ENCODE measurements around the gene RIPOR1. TPM values are rescaled to one million over a fixed set of nuclear protein-coding genes. Genes with fewer than 3 reads are reported as not detected.

Gene RIPOR1
- total and polyA plus RNA-seq, 2 of the 4 experiments (the other 2 are of a cell fraction): 9.5 to 41.3 TPM

GRCh38 chr16:67544844-67545664 lies 16.4 kb downstream of the RIPOR1 start (continued):
- TF ChIP-seq CEBPB (IDR thresholded peaks at IDR 0.05; ENCODE audit: low read depth, low read length): no peak

DNA sequence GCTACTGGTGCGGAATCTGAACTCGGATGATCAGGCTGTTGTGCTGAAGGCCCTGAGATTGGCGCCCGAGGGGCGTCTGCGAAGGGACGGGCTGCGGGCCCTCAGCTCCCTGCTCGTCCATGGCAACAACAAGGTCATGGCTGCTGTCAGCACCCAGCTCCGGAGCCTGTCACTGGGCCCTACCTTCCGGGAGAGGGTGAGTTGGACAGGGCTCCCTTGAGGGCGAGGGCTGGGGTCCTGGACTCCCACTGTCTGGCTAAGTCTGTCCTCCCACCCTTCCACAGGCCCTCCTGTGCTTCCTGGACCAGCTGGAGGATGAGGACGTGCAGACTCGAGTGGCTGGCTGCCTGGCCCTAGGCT lies 17.0 kb downstream of the RIPOR1 start:
- H2BK120ac ChIP-seq (ENCODE audit: low read depth, low read length): no peak overlapping the region
- H3K56ac ChIP-seq (ENCODE audit: extremely low read depth, insufficient read depth, low read length): no peak overlapping the region
- H2BK5ac ChIP-seq (ENCODE audit: low read depth, low read length, poor library complexity, severe bottlenecking): no peak overlapping the region
- H3K4me1 ChIP-seq (ENCODE audit: control insufficient read depth, insufficient read depth, low read length): no peaks in the 10 kb centered on the region
- no peak overlapping the region for H4K5ac ChIP-seq (ENCODE audit: low read depth, low read length)
- no peaks in the 10 kb centered on the region for H3K9me3 ChIP-seq (ENCODE audit: control insufficient read depth, insufficient read depth, low read length)
- H4K20me1 ChIP-seq (ENCODE audit: insufficient read depth, low read length): peaks cover 60% of the 10 kb centered on the region
- no peak overlapping the region for H2AK5ac ChIP-seq (ENCODE audit: low read depth, low read length)
- H4K8ac ChIP-seq (ENCODE audit: low read depth in 2 of 2, low read length in 2 of 2): no peak overlapping the region
- intact Hi-C loops (cut with micrococcal nuclease) (no loop called here), in situ Hi-C loops (cut with MboI; ENCODE audit: low sequenced_read_pairs) (loop anchor here (25.0 kb wide), 1 partner anchor 392 kb away; the partner anchor contains the start of genes CTRL, LCAT and PSMB10), dilution Hi-C loops (cut with HindIII; ENCODE audit: low sequenced_read_pairs, unreplicated experiment) (no loop called here)
- no peak overlapping the region for H2AFZ ChIP-seq (replicated peaks; ENCODE audit: low read length, poor library complexity)
- H3K4me3 ChIP-seq (ENCODE audit: insufficient read depth, low read depth, low read length): no peak overlapping the region
- BruUV-seq (replicated peaks): no TSS peak
- DNase-seq (no peak), ATAC-seq (ENCODE audit: low read depth) (no peak)
- H3K36me3 ChIP-seq (ENCODE audit: control insufficient read depth, insufficient read depth, low read length): peaks cover 73% of the 10 kb centered on the region
- no peak overlapping the region for H2BK20ac ChIP-seq (ENCODE audit: low read depth, low read length)
- no peak overlapping the region for H4K91ac ChIP-seq (ENCODE audit: insufficient read depth, low read depth, low read length)
- H3K9me1 ChIP-seq (ENCODE audit: insufficient read depth, low read length): peaks cover 15% of the 10 kb centered on the region
- H3K18ac ChIP-seq (ENCODE audit: low read depth, low read length): no peak overlapping the region
- no peak overlapping the region for H3K4me2 ChIP-seq (ENCODE audit: low read depth, low read length)
- POLR2A ChIA-PET (ENCODE audit: unreplicated experiment): no interaction called here
- no peak overlapping the region for H3K14ac ChIP-seq (replicated peaks; ENCODE audit: low read depth, low read length)
- H3K9ac ChIP-seq (ENCODE audit: low read depth, low read length): no peak overlapping the region
- no peaks in the 10 kb centered on the region for H3K27me3 ChIP-seq (ENCODE audit: control insufficient read depth, insufficient read depth, low read length)
- H3K27ac ChIP-seq (ENCODE audit: insufficient read depth, low read length): no peak overlapping the region
- CTCF ChIA-PET: no interaction called here
- WGBS, 2 experiments (ENCODE audit: extremely low coverage in 2 of 2, insufficient read length in 1 of 2): 88% methylated on average over 5 of the region's 14 CpGs; no CpG with 5 or more reads in 1 of the 2 experiments
- no peak overlapping the region for H3K23ac ChIP-seq (ENCODE audit: low read depth, low read length)
- H2AK9ac ChIP-seq (replicated peaks; ENCODE audit: low read depth, low read length, poor library complexity): no peak overlapping the region
- H3K4ac ChIP-seq (ENCODE audit: low read depth, low read length): no peak overlapping the region
- TF ChIP-seq RAD21 (IDR thresholded peaks at IDR 0.05; ENCODE audit: low read length): no peak
- no peak for TF ChIP-seq NFE2L2 (IDR thresholded peaks at IDR 0.05; ENCODE audit: low read depth, low read length)
- TF ChIP-seq RCOR1 (IDR thresholded peaks at IDR 0.05; ENCODE audit: insufficient replicate concordance, low read length): no peak
- no peak for TF ChIP-seq MAFK (IDR thresholded peaks at IDR 0.05; ENCODE audit: low read depth, low read length)
- no peak for TF ChIP-seq CHD1 (IDR thresholded peaks at IDR 0.05; ENCODE audit: low read depth, low read length)
- no peak for TF ChIP-seq MXI1 (IDR thresholded peaks at IDR 0.05; ENCODE audit: borderline replicate concordance, low read depth, low read length)
- TF ChIP-seq FOS (IDR thresholded peaks at IDR 0.05; ENCODE audit: low read depth, low read length): no peak
- TF ChIP-seq ELK1 (IDR thresholded peaks at IDR 0.05; ENCODE audit: borderline replicate concordance, low read depth, low read length): no peak
- TF ChIP-seq POLR2A (IDR thresholded peaks at IDR 0.05; ENCODE audit: low read depth, low read length): no peak
- no peak for TF ChIP-seq CTCF (conservative IDR thresholded peaks at IDR 0.05; ENCODE audit: low read depth, low read length)
- TF ChIP-seq SMC3 (IDR thresholded peaks at IDR 0.05; ENCODE audit: low read depth, low read length): no peak
- TF ChIP-seq RFX5 (IDR thresholded peaks at IDR 0.05; ENCODE audit: low read depth, low read length): no peak
- no peak for TF ChIP-seq MAZ (IDR thresholded peaks at IDR 0.05; ENCODE audit: borderline replicate concordance, low read depth, low read length)
- TF ChIP-seq CEBPB (IDR thresholded peaks at IDR 0.05; ENCODE audit: low read depth, low read length): no peak
- no peak for TF ChIP-seq BHLHE40 (IDR thresholded peaks at IDR 0.05; ENCODE audit: low read depth, low read length)
- no peak overlapping the region for H2BK15ac ChIP-seq (ENCODE audit: low read depth, low read length)
- peaks cover 3 to 53% of the 10 kb centered on the region in 2 experiments for H3K79me1 ChIP-seq (ENCODE audit: low read depth in 1 of 2, low read length in 2 of 2)

All from IMR-90 (cell line).